ENCODE data around the gene CYSTM1. TPM values are rescaled to one million over a fixed set of nuclear protein-coding genes. Genes with fewer than 3 reads are reported as not detected.
A peak's percentile ranks its signal among the peaks of the same experiment; 100 is the strongest.

Gene CYSTM1
- total RNA-seq, 4 donors from 2014 or later: 44.9 to 77.6 (median 63.5) TPM

DNA sequence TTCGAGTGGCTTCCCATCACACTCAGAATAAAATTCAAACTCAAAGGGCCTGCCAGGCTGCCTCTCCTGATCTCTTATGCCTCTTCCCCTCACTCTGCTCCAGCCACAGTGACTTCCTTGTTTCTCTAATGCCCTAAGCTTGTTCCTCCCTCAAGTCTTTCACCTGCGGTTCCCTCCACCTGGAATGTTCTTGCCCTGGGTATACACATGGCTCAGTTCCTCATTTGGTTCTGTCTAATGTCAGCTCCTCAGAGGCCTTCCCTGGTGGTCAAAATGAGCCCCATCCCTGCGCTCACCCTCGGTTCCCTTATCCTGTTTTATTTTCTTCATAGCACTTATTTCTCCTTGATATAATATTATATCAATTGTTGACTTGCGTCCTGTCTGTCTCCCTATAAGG is 12.7 kb upstream of the CYSTM1 start:
- H3K27ac ChIP-seq: no peak overlapping the region
- H3K36me3 ChIP-seq: no peaks in the 10 kb centered on the region
- TF ChIP-seq POLR2A (IDR thresholded peaks at IDR 0.05) (no peak), EP300 (IDR thresholded peaks at IDR 0.05) (no peak)
- TF ChIP-seq, protein P1, sequence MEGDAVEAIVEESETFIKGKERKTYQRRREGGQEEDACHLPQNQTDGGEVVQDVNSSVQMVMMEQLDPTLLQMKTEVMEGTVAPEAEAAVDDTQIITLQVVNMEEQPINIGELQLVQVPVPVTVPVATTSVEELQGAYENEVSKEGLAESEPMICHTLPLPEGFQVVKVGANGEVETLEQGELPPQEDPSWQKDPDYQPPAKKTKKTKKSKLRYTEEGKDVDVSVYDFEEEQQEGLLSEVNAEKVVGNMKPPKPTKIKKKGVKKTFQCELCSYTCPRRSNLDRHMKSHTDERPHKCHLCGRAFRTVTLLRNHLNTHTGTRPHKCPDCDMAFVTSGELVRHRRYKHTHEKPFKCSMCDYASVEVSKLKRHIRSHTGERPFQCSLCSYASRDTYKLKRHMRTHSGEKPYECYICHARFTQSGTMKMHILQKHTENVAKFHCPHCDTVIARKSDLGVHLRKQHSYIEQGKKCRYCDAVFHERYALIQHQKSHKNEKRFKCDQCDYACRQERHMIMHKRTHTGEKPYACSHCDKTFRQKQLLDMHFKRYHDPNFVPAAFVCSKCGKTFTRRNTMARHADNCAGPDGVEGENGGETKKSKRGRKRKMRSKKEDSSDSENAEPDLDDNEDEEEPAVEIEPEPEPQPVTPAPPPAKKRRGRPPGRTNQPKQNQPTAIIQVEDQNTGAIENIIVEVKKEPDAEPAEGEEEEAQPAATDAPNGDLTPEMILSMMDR (IDR thresholded peaks at IDR 0.05): no peak
- peaks cover 0 to 12% (median 0%) of the 10 kb centered on the region in 4 donors for H3K4me1 ChIP-seq
- no peaks in the 10 kb centered on the region for H3K27me3 ChIP-seq
- H3K4me3 ChIP-seq: no peak overlapping the region
- no peak for DNase-seq (ENCODE audit: low spot score in 2 of 2)
- 87 to 89% methylated on average over 5 of the region's 5 CpGs for WGBS, 2 donors
- no peaks in the 10 kb centered on the region for H3K9me3 ChIP-seq

DNA sequence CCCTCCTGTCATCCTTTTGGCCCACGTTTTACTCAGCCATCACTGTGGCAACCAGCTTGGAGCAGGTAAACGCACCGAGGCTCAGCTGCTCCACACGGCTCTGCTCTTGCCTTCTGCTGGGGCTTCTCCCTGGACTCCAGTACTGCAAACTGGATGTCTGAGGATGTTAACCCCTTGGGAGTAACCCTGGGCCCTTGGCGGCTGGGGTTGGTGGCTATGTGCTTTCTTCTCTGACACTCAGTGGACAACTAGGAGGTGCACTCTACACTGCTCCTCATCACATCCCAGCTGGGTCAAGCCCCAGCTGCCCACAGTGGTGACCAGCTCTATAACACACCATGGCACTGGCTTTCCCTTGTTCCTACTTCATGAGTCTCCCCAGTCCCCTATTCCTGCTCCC is 12.2 kb upstream of the CYSTM1 start:
- Histone ChIP-seq H3K4me1 (peaks cover 0 to 8% (median 0%) of the 10 kb centered on the region in 4 donors), H3K36me3 (no peaks in the 10 kb centered on the region), H3K4me3 (no peak overlapping the region), H3K27ac (no peak overlapping the region), H3K27me3 (no peaks in the 10 kb centered on the region), H3K9me3 (no peaks in the 10 kb centered on the region)
- WGBS, 2 donors: 68 to 76% methylated on average over 5 of the region's 5 CpGs
- no peak for TF ChIP-seq EP300 (IDR thresholded peaks at IDR 0.05)
- TF ChIP-seq, protein P1 (IDR thresholded peaks at IDR 0.05): no peak
- no peak for TF ChIP-seq POLR2A (IDR thresholded peaks at IDR 0.05)
- DNase-seq (ENCODE audit: low spot score in 2 of 2): no peak

DNA sequence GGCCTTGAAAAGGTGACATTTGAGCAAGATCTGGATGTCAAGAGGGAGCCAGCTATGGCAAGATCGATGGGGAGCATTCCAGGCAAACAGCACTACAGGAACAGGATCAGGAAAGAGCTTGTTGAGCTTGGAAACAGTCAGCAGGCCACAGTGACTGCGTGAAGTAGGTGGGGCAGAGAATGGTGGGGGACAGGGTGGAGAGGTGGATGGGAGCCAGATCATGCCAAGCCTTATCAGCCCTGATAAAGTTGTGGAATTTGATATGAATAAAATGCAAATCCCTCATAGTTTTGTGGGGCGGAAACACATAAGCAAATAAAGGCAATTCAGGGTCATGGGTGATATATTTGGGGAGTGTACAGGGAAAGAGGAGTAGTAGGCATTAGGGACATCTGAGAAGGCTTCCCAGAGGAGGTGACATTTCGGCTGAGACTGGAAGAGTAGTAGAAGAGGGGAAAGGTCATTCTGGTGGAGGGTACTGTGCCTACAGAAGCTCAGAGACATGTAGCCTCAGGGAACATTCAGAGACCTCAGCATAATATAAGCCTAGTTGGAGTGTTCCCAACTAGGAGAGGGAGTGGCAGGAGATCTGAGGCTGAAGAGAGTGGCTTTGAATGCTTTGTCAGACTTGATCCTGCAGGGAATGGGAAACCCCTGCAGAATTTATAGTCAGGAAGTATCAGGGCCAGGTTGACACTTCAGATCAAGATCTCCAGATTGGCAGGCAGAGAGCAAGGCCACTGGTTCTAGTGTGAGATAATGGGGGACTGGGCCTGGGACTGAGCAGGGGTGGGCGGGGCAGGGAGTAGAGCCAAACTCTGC is 9.7 kb upstream of the CYSTM1 start:
- Histone ChIP-seq H3K4me1 (peaks cover 0 to 8% (median 0%) of the 10 kb centered on the region in 4 donors), H3K27ac (peak overlapping the region in 1 of 4 donors; percentile 14), H3K4me3 (no peak overlapping the region), H3K36me3 (no peaks in the 10 kb centered on the region), H3K27me3 (no peaks in the 10 kb centered on the region), H3K9me3 (no peaks in the 10 kb centered on the region)
- no peak for DNase-seq (ENCODE audit: low spot score in 2 of 2)
- WGBS, 2 donors: 69 to 77% methylated on average over 5 of the region's 5 CpGs
- no peak for TF ChIP-seq POLR2A (IDR thresholded peaks at IDR 0.05)
- TF ChIP-seq EP300 (IDR thresholded peaks at IDR 0.05): no peak
- TF ChIP-seq, protein P1 (IDR thresholded peaks at IDR 0.05): no peak

DNA sequence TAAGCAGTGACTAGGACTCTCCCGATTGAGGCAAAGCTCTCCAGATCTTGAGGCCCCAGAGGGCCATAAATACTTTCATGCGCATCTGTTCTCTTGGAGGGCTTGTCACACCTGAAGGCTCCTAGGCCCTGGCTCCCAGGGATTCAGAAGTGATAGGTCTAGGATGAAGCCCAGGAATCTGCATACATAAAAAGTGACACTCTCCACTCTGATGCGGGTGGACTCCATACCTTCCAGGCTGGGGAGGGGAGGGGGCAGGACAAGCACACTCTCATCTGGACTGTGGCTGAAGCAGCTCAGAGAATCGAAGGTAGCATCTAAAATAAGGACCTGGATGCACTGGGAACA is 9.1 kb upstream of the CYSTM1 start:
- TF ChIP-seq, protein P1 (IDR thresholded peaks at IDR 0.05): no peak
- TF ChIP-seq EP300 (IDR thresholded peaks at IDR 0.05): no peak
- TF ChIP-seq POLR2A (IDR thresholded peaks at IDR 0.05): no peak
- no peaks in the 10 kb centered on the region for H3K36me3 ChIP-seq
- H3K27me3 ChIP-seq: no peaks in the 10 kb centered on the region
- WGBS, 2 donors: 60 to 67% methylated on average over 4 of the region's 4 CpGs
- peak overlapping the region in 1 of 4 donors; percentile 14 for H3K27ac ChIP-seq
- H3K9me3 ChIP-seq: no peaks in the 10 kb centered on the region
- no peak for DNase-seq (ENCODE audit: low spot score in 2 of 2)
- peaks cover 0 to 8% (median 0%) of the 10 kb centered on the region in 4 donors for H3K4me1 ChIP-seq
- H3K4me3 ChIP-seq: no peak overlapping the region

DNA sequence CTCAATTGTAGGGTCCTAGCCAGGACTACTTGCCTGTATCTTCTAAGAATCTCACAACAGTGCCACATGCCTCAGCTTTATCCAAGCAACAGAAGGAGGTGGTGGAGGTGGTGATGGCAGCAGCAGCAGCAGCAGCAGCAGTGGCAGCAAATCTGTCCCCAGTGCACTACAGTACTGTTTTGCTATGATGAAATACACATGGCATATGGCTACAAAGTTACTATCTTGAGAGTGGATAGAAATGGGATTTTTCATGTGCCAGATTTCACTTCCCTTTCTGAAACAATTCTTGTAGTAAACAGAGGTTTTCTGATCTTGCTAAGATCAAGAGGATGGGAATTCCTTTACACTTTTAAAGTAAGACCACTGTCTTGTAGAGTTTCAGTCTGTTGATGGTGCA is 8.1 kb upstream of the CYSTM1 start:
- TF ChIP-seq POLR2A (IDR thresholded peaks at IDR 0.05): no peak
- peak in 1 of 2 donors; percentile 19 for TF ChIP-seq EP300 (IDR thresholded peaks at IDR 0.05)

More for the DNA sequence above, 8.1 kb upstream of the CYSTM1 start:
- Histone ChIP-seq H3K4me3 (no peak overlapping the region), H3K36me3 (no peaks in the 10 kb centered on the region), H3K9me3 (no peaks in the 10 kb centered on the region), H3K4me1 (peaks cover 0 to 8% (median 0%) of the 10 kb centered on the region in 4 donors), H3K27me3 (no peaks in the 10 kb centered on the region), H3K27ac (no peak overlapping the region)
- DNase-seq (ENCODE audit: low spot score in 2 of 2): no peak
